ENCODE measurements around the gene HCAR3.

HCAR3 gene

DNA sequence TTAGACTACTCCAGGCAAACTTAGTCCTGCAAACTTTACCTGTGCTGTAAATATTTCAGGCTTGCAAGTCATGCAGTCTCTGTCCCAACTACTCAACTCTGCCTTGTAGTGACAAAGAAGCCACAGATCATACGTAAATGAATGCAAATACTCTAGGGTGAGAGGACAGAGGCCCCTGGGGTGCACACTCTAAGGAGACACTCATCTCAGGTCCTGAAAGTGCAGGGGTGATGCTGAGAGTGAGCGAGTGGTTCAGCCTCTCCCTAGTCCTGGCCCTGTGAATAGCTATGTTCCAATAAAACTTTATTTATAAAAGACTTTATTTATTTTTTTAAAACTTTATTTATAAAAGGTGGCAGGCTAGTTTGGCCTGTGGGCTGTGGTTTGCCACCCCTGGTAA is 48.3 kb downstream of the HCAR3 start:
- DNase-seq (ENCODE audit: low read depth): no peak

DNA sequence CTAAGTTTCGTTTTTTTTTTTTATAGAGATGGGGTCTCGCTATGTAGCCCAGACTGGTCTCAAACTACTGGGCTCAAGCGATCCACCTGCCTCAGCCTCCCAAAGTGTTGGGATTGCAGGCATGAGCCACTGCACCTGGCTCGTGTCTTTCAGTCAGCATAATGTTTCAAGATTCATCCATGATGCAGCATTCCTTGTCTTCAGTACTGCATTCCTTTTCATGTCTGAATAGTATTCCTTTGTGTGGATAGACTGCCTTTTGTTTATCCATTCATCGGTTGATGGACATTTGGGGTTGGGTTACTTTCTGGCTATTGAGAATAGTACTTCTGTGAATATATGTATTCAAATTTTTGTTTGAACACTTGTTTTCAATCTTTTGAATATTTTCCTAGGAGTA is 50.9 kb downstream of the HCAR3 start:
- no peak for DNase-seq (ENCODE audit: low read depth)

DNA sequence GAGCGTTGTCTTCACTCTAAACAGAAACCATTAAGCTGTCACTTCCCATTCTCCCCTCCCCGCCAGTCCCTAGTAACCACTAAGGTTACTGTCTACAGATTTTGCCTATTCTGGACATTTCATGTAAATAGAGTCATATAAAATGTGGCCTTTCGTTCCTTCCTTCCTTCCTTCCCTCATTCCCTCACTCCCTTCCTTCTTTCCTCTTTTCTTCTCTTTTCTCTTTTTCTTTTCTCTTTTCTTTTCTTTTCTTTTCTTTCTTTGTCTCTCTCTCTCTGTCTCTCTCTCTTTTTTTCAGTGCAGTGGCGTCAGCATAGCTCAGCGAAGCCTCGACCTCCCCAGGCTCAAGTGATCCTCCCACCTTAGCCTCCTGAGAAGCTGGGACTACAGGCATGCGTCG is 51.3 kb downstream of the HCAR3 start:
- no peak for DNase-seq (ENCODE audit: low read depth)

Data from HS-27A (cell line).